GM23248 (cell line): ENCODE data around the gene AP2B1.

Experiments used
- EZH2 ChIP-seq: fragments of 200-600 bp; sonication (generic); IDR thresholded peaks from 2 replicates; pipeline ENCODE4 v1.6.1; 2018; ENCODE audit warnings: antibody characterized with exemption, mild to moderate bottlenecking; ENCODE audit not compliant: insufficient read depth, poor library complexity, severe bottlenecking
- EZH2phosphoT487 ChIP-seq: fragments of 200-600 bp; sonication (generic); IDR thresholded peaks from 2 replicates; pipeline ENCODE4 v1.6.1; 2018; ENCODE audit warnings: antibody characterized with exemption, moderate library complexity, mild to moderate bottlenecking, low read depth; ENCODE audit not compliant: insufficient read depth

GRCh38 chr17:35540589-35541404 lies 46.3 kb upstream of the AP2B1 start:
- no peak for TF ChIP-seq EZH2
- no peak for TF ChIP-seq EZH2phosphoT487
